Astrocyte (in vitro differentiated cells and primary cell): ENCODE results near the gene NMT1. TPM values are rescaled to one million over a fixed set of nuclear protein-coding genes. Genes with fewer than 3 reads are reported as not detected.

ENCODE experiments used
- DNase-seq: peaks from one replicate; pipeline ENCODE4 v3.0.0-alpha.2; 2010; ENCODE audit warnings: low read depth
- FAIRE-seq: peaks from 2 replicates; lab custom pipeline; 2011; peaks lifted over from hg19 to GRCh38; lab: Jason Lieb, UNC
- H2AFZ ChIP-seq: 2 replicates; pipeline ENCODE4 v1.6.0; 2012; ENCODE audit warnings: low read depth, low read length, inconsistent platforms
- H3K27ac ChIP-seq: 2 replicates; pipeline ENCODE4 v1.5.1; 2011; ENCODE audit warnings: low read depth, low read length, inconsistent platforms
- H3K27me3 ChIP-seq: 2 replicates; pipeline ENCODE4 v1.6.0; 2011; ENCODE audit warnings: low read length, inconsistent platforms; ENCODE audit not compliant: insufficient read depth
- H3K36me3 ChIP-seq: 2 replicates; pipeline ENCODE4 v1.5.1; 2011; ENCODE audit warnings: low read length, inconsistent platforms; ENCODE audit not compliant: insufficient read depth
- H3K4me1 ChIP-seq: 2 replicates; pipeline ENCODE4 v1.5.1; 2011; ENCODE audit warnings: low read length, inconsistent platforms; ENCODE audit not compliant: insufficient read depth
- H3K4me2 ChIP-seq: 2 replicates; pipeline ENCODE4 v1.6.0; 2012; ENCODE audit warnings: low read length, inconsistent platforms
- H3K4me3 ChIP-seq: 2 replicates; pipeline ENCODE4 v1.5.1; 2011; ENCODE audit warnings: low read depth, mild to moderate bottlenecking, low read length, inconsistent platforms; ENCODE audit not compliant: insufficient read depth
- H3K79me2 ChIP-seq: 2 replicates; pipeline ENCODE4 v1.6.0; 2012; ENCODE audit warnings: mild to moderate bottlenecking, low read length, inconsistent platforms; ENCODE audit not compliant: insufficient read depth
- H3K9ac ChIP-seq: 2 replicates; pipeline ENCODE4 v1.6.0; 2012; ENCODE audit warnings: mild to moderate bottlenecking, low read length, inconsistent platforms
- H3K9me3 ChIP-seq: 2 replicates; pipeline ENCODE4 v1.5.1; 2012; ENCODE audit warnings: low read depth, mild to moderate bottlenecking, low read length, inconsistent platforms; ENCODE audit not compliant: insufficient read depth
- H4K20me1 ChIP-seq: 2 replicates; pipeline ENCODE4 v1.6.0; 2012; ENCODE audit warnings: low read length, inconsistent platforms; ENCODE audit not compliant: insufficient read depth
- H3K27ac Mint-ChIP-seq: one replicate; pipeline ENCODE4 v1.8.0; 2021; ENCODE audit warnings: mild to moderate bottlenecking, mixed read lengths; ENCODE audit not compliant: unreplicated experiment
- H3K27me3 Mint-ChIP-seq: one replicate; pipeline ENCODE4 v1.8.0; 2021; ENCODE audit warnings: low read depth, mixed read lengths; ENCODE audit not compliant: unreplicated experiment
- H3K36me3 Mint-ChIP-seq: one replicate; pipeline ENCODE4 v1.8.0; 2021; ENCODE audit warnings: low read depth, mixed read lengths; ENCODE audit not compliant: unreplicated experiment
- H3K4me1 Mint-ChIP-seq: one replicate; pipeline ENCODE4 v1.8.0; 2021; ENCODE audit warnings: low read depth, mixed read lengths; ENCODE audit not compliant: unreplicated experiment
- H3K4me3 Mint-ChIP-seq: one replicate; pipeline ENCODE4 v1.8.0; 2021; ENCODE audit warnings: mild to moderate bottlenecking, moderate library complexity, mixed read lengths; ENCODE audit not compliant: unreplicated experiment
- H3K9me3 Mint-ChIP-seq: one replicate; pipeline ENCODE4 v1.8.0; 2021; ENCODE audit warnings: mild to moderate bottlenecking, mixed read lengths; ENCODE audit not compliant: unreplicated experiment
- EZH2 ChIP-seq: IDR thresholded peaks from 2 replicates; pipeline ENCODE4 v1.6.1; 2012; ENCODE audit warnings: mild to moderate bottlenecking, low read length, inconsistent platforms; ENCODE audit not compliant: insufficient read depth
- total RNA-seq: library from RNA; stranded (reverse); gene quantifications from 2 replicates; pipeline ENCODE4 v1.2.1, GENCODE V29; 2021
- TF ChIP-seq, protein P1 (sequence below): IDR thresholded peaks from 2 replicates; pipeline ENCODE4 v1.5.1; 2011; ENCODE audit warnings: low read depth, mild to moderate bottlenecking, inconsistent platforms, low read length, moderate library complexity; ENCODE audit not compliant: insufficient read depth

NMT1 gene
- total RNA-seq, 1 donor from 2014 or later: 114 TPM

DNA sequence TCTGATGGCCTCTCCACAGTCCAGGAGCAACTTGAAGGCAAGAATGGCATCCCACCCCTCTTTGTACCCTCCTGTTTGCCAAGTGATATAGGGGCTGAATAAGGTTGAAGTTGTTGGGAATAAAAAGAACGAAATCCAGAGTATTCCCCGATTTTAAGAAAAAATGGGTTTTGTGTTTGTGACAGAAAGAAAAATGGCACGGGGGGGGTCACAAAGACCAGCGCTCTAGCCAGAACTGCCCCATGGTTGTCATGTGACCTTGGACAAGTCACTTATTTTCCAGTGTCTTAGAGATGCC is 85.4 kb downstream of the NMT1 start:
- peak overlapping the region; percentile 98 for H3K4me3 Mint-ChIP-seq

DNA sequence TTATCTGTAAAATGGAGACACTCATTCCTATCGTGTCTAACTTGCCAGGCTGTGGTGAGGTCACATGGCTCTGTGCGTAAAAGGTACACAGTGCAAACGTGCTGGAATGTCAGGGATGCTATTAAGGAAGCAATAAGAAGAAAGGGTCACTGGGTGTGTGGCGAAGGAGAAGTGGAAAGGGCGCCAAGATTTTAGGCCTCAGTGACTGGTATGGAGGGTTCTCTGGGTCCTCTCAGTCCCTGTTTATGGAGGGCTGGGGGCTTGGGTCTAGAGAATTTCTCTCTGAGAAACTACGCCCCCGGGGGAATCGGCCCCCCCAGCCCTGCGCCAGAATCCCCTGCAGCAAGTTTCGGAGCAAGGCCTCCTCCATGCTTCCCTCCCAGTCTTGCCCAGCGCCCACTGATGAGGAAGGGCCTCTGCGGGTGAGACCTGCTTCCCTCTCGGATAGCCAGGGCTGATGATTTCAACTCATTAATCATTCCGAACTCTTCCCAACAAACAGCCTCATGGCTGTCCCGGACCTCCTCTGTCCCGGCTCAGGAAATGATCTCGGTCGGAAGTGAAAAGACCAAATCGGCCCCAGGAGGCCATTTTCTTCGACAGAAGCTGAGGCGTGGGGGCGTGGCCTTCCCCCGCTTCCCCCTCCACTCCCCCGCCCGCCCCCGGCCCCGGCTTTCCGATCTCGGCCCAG is 85.9 kb downstream of the NMT1 start:
- peak overlapping the region; percentile 98 for H3K4me3 Mint-ChIP-seq
- H3K27me3 ChIP-seq: no peaks in the 10 kb centered on the region
- peak overlapping the region; percentile 86 for H3K4me2 ChIP-seq
- peaks cover 34% of the 10 kb centered on the region for H4K20me1 ChIP-seq
- H3K9me3 Mint-ChIP-seq: no peaks in the 10 kb centered on the region
- H3K4me3 ChIP-seq: peak overlapping the region; percentile 86
- peaks cover 36% of the 10 kb centered on the region for H3K79me2 ChIP-seq
- peak overlapping the region; percentile 100 for H3K27ac Mint-ChIP-seq
- H3K36me3 Mint-ChIP-seq: peaks cover 3% of the 10 kb centered on the region
- H2AFZ ChIP-seq: peak overlapping the region; percentile 79
- peak; percentile 95 for DNase-seq
- H3K36me3 ChIP-seq: no peaks in the 10 kb centered on the region
- H3K27ac ChIP-seq: peak overlapping the region; percentile 99
- no peaks in the 10 kb centered on the region for H3K27me3 Mint-ChIP-seq
- peaks cover 22% of the 10 kb centered on the region for H3K4me1 ChIP-seq
- H3K4me1 Mint-ChIP-seq: peaks cover 9% of the 10 kb centered on the region
- no peaks in the 10 kb centered on the region for H3K9me3 ChIP-seq
- no peak for FAIRE-seq
- TF ChIP-seq, protein P1, sequence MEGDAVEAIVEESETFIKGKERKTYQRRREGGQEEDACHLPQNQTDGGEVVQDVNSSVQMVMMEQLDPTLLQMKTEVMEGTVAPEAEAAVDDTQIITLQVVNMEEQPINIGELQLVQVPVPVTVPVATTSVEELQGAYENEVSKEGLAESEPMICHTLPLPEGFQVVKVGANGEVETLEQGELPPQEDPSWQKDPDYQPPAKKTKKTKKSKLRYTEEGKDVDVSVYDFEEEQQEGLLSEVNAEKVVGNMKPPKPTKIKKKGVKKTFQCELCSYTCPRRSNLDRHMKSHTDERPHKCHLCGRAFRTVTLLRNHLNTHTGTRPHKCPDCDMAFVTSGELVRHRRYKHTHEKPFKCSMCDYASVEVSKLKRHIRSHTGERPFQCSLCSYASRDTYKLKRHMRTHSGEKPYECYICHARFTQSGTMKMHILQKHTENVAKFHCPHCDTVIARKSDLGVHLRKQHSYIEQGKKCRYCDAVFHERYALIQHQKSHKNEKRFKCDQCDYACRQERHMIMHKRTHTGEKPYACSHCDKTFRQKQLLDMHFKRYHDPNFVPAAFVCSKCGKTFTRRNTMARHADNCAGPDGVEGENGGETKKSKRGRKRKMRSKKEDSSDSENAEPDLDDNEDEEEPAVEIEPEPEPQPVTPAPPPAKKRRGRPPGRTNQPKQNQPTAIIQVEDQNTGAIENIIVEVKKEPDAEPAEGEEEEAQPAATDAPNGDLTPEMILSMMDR: no peak
- TF ChIP-seq EZH2: no peak
- H3K9ac ChIP-seq: peak overlapping the region; percentile 97

More for the DNA sequence above, 85.4 kb downstream of the NMT1 start:
- peaks cover 5% of the 10 kb centered on the region for H3K4me1 Mint-ChIP-seq
- Histone ChIP-seq H3K27ac (peak overlapping the region; percentile 30), H3K4me2 (peak overlapping the region; percentile 86), H3K4me3 (no peak overlapping the region), H3K9ac (no peak overlapping the region), H4K20me1 (peaks cover 31% of the 10 kb centered on the region), H3K79me2 (peaks cover 31% of the 10 kb centered on the region), H3K4me1 (peaks cover 19% of the 10 kb centered on the region), H2AFZ (no peak overlapping the region), H3K36me3 (no peaks in the 10 kb centered on the region), H3K27me3 (no peaks in the 10 kb centered on the region), H3K9me3 (no peaks in the 10 kb centered on the region)
- no peaks in the 10 kb centered on the region for H3K27me3 Mint-ChIP-seq
- DNase-seq (no peak), FAIRE-seq (no peak)
- peak overlapping the region; percentile 97 for H3K27ac Mint-ChIP-seq
- H3K9me3 Mint-ChIP-seq: no peaks in the 10 kb centered on the region
- TF ChIP-seq EZH2: no peak
- TF ChIP-seq, protein P1: no peak
- peaks cover 3% of the 10 kb centered on the region for H3K36me3 Mint-ChIP-seq

DNA sequence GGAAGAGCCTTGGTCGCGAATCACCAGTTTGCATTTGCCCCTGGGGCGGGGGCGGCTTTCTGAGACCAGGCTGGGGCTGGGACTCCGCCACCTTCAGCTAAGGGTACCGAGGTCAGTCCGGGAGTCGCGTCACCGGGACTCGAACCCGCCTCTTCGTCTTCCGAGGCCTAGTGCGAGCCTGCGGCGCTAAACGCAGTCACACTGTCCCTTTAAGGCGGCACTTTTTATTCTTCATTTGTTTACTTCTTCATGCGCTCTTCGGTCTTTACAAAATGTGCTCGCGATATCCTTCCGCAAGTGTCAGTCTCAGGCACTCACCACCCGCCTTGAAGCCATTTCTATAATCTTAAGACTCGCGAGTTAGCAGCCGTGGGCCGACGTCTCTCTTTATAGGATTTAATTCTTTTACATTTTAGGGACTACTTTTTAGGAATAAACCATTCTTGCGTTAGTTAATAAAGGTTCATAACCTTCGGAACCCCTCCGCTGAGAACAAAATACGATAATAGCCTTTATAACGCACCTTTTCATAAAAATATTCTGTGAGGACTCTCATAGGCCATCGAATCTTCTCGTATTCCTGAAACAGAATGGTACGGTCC is 86.6 kb downstream of the NMT1 start:
- H3K27ac ChIP-seq: peak overlapping the region; percentile 99
- TF ChIP-seq, protein P1: no peak
- TF ChIP-seq EZH2: no peak
- peak overlapping the region; percentile 86 for H3K4me2 ChIP-seq
- peak overlapping the region; percentile 97 for H3K9ac ChIP-seq
- H4K20me1 ChIP-seq: peaks cover 34% of the 10 kb centered on the region
- Mint-ChIP-seq H3K9me3 (no peaks in the 10 kb centered on the region), H3K4me3 (peak overlapping the region; percentile 98), H3K4me1 (peaks cover 9% of the 10 kb centered on the region), H3K27me3 (no peaks in the 10 kb centered on the region), H3K27ac (peak overlapping the region; percentile 100), H3K36me3 (peaks cover 3% of the 10 kb centered on the region)
- peaks cover 22% of the 10 kb centered on the region for H3K4me1 ChIP-seq
- H3K9me3 ChIP-seq: no peaks in the 10 kb centered on the region
- H2AFZ ChIP-seq: peak overlapping the region; percentile 53
- H3K27me3 ChIP-seq: no peaks in the 10 kb centered on the region
- no peaks in the 10 kb centered on the region for H3K36me3 ChIP-seq
- DNase-seq (peak; percentile 96), FAIRE-seq (no peak)
- peaks cover 36% of the 10 kb centered on the region for H3K79me2 ChIP-seq
- peak overlapping the region; percentile 86 for H3K4me3 ChIP-seq
